OCI-LY3 (cell line): ENCODE data around the gene HS6ST2.

Experiments used
- CTCF ChIP-seq: fragments of 200-600, 300-600 bp; sonication (generic); IDR thresholded peaks from 2 replicates; pipeline ENCODE4 v1.5.1; 2014; ENCODE audit warnings: antibody characterized with exemption, low read length, low read depth
- EZH2phosphoT487 ChIP-seq: fragments of 200-600 bp; shearing (Covaris generic); IDR thresholded peaks from 2 replicates; pipeline ENCODE4 v1.6.1; 2018; ENCODE audit warnings: antibody characterized with exemption, mixed run types, low read depth

GRCh38 chrX:132848296-132848970 is 110.0 kb downstream of the HS6ST2 start:
- TF ChIP-seq EZH2phosphoT487, result no peak
- no peak for TF ChIP-seq CTCF
